ENCODE results near the gene ZFP30.
A peak's percentile ranks its signal among the peaks of the same experiment; 100 is the strongest.

Gene ZFP30

GRCh38 chr19:37594304-37594981, 60.8 kb downstream of the ZFP30 start, which contains the start of the genes ZNF540 and ZNF571:
ZNF540 (plus strand) TSS chr19:37594876; CDS start chr19:37598448, 3,572 bp downstream.
ZNF571 (minus strand) TSS chr19:37594792; CDS start chr19:37586676, 8,116 bp downstream.
- TF ChIP-seq SUZ12 (IDR thresholded peaks at IDR 0.05; ENCODE audit: extremely low read depth, insufficient read depth, insufficient read length) (no peak), YY1 (IDR thresholded peaks at IDR 0.05; ENCODE audit: insufficient read depth, insufficient read length) (no peak), ZNF274 (IDR thresholded peaks at IDR 0.05; ENCODE audit: low read depth, low read length) (no peak)
- peak; percentile 81 for DNase-seq (ENCODE audit: low read depth, low spot score)
- Histone ChIP-seq H3K4me1 (ENCODE audit: insufficient read depth, insufficient read length) (no peaks in the 10 kb centered on the region), H3K9me3 (ENCODE audit: insufficient read depth, low read length) (no peaks in the 10 kb centered on the region; the same call in 1 of the 2 replicates), H3K4me3 (ENCODE audit: insufficient read length, low read depth) (peak within 1 kb of the TSS; percentile 80), H3K36me3 (ENCODE audit: insufficient read depth, insufficient read length, low read length) (no peaks in the 10 kb centered on the region), H3K9ac (ENCODE audit: insufficient read length, low read depth) (peak within 1 kb of the TSS; percentile 81), H3K27me3 (ENCODE audit: insufficient read depth, insufficient read length) (peaks cover 18% of the 10 kb centered on the region)

- Histone ChIP-seq H3K9me3 (ENCODE audit: insufficient read depth, low read length) (no peaks in the 10 kb centered on the region; the same call in 1 of the 2 replicates), H3K27me3 (ENCODE audit: insufficient read depth, insufficient read length) (peaks cover 18% of the 10 kb centered on the region), H3K9ac (ENCODE audit: insufficient read length, low read depth) (peak overlapping the region; percentile 81), H3K36me3 (ENCODE audit: insufficient read depth, insufficient read length, low read length) (no peaks in the 10 kb centered on the region), H3K4me3 (ENCODE audit: insufficient read length, low read depth) (peak overlapping the region; percentile 80), H3K4me1 (ENCODE audit: insufficient read depth, insufficient read length) (no peaks in the 10 kb centered on the region)
- no peak for TF ChIP-seq ZNF274 (IDR thresholded peaks at IDR 0.05; ENCODE audit: low read depth, low read length)
- TF ChIP-seq SUZ12 (IDR thresholded peaks at IDR 0.05; ENCODE audit: extremely low read depth, insufficient read depth, insufficient read length), result no peak
- TF ChIP-seq YY1 (IDR thresholded peaks at IDR 0.05; ENCODE audit: insufficient read depth, insufficient read length), result no peak
- DNase-seq (ENCODE audit: low read depth, low spot score), result no peak
These were observed 61.3 kb downstream of the ZFP30 start for GRCh38 chr19:37593996-37594303.

DNA sequence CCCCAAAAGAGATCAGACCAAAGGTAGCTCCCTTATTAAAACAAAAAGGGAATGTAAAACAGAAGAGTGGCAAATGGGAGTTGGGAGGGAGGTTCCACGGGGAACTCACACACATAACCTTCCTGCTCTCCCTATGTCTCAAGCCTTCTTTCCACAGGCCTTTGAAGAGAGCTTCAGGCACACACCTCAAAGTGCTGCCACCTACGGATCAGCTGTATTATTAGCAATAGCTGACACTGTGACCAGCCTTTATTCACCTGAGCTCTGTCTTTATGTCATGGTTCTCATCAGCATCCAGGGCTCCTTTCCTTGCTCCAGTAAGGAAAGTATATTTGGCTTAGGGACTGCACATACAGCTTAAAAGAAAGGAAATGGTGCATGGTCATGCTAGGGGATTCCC, 71.9 kb downstream of the ZFP30 start:
- peak; percentile 3 for DNase-seq (ENCODE audit: low read depth, low spot score)
- Histone ChIP-seq H3K4me3 (ENCODE audit: insufficient read length, low read depth) (no peak overlapping the region), H3K9ac (ENCODE audit: insufficient read length, low read depth) (no peak overlapping the region), H3K4me1 (ENCODE audit: insufficient read depth, insufficient read length) (no peaks in the 10 kb centered on the region), H3K9me3 (ENCODE audit: insufficient read depth, low read length) (0 out of 2 replicates have a peak, but pooled peaks cover 6% of the 10 kb centered on the region), H3K27me3 (ENCODE audit: insufficient read depth, insufficient read length) (no peaks in the 10 kb centered on the region), H3K36me3 (ENCODE audit: insufficient read depth, insufficient read length, low read length) (peaks cover 22% of the 10 kb centered on the region)
- TF ChIP-seq SUZ12 (IDR thresholded peaks at IDR 0.05; ENCODE audit: extremely low read depth, insufficient read depth, insufficient read length) (no peak), YY1 (IDR thresholded peaks at IDR 0.05; ENCODE audit: insufficient read depth, insufficient read length) (no peak), ZNF274 (IDR thresholded peaks at IDR 0.05; ENCODE audit: low read depth, low read length) (no peak)

- Histone ChIP-seq H3K9me3 (ENCODE audit: insufficient read depth, low read length) (peaks cover 66% of the 10 kb centered on the region), H3K36me3 (ENCODE audit: insufficient read depth, insufficient read length, low read length) (peaks cover 20% of the 10 kb centered on the region), H3K4me3 (ENCODE audit: insufficient read length, low read depth) (no peak overlapping the region), H3K27me3 (ENCODE audit: insufficient read depth, insufficient read length) (no peaks in the 10 kb centered on the region), H3K4me1 (ENCODE audit: insufficient read depth, insufficient read length) (no peaks in the 10 kb centered on the region), H3K9ac (ENCODE audit: insufficient read length, low read depth) (no peak overlapping the region)
- DNase-seq (ENCODE audit: low read depth, low spot score), result no peak
- no peak for TF ChIP-seq YY1 (IDR thresholded peaks at IDR 0.05; ENCODE audit: insufficient read depth, insufficient read length)
- TF ChIP-seq SUZ12 (IDR thresholded peaks at IDR 0.05; ENCODE audit: extremely low read depth, insufficient read depth, insufficient read length), result no peak
- no peak for TF ChIP-seq ZNF274 (IDR thresholded peaks at IDR 0.05; ENCODE audit: low read depth, low read length)
These were observed 83.1 kb downstream of the ZFP30 start for GRCh38 chr19:37572203-37572602.

- TF ChIP-seq SUZ12 (IDR thresholded peaks at IDR 0.05; ENCODE audit: extremely low read depth, insufficient read depth, insufficient read length) (no peak), YY1 (IDR thresholded peaks at IDR 0.05; ENCODE audit: insufficient read depth, insufficient read length) (no peak), ZNF274 (IDR thresholded peaks at IDR 0.05; ENCODE audit: low read depth, low read length) (no peak)
- peaks cover 18% of the 10 kb centered on the region for H3K36me3 ChIP-seq (ENCODE audit: insufficient read depth, insufficient read length, low read length)
- H3K4me1 ChIP-seq (ENCODE audit: insufficient read depth, insufficient read length), result no peaks in the 10 kb centered on the region
- DNase-seq (ENCODE audit: low read depth, low spot score), result no peak
- H3K9me3 ChIP-seq (ENCODE audit: insufficient read depth, low read length), result peaks cover 100% of the 10 kb centered on the region
- no peak overlapping the region for H3K4me3 ChIP-seq (ENCODE audit: insufficient read length, low read depth)
- H3K27me3 ChIP-seq (ENCODE audit: insufficient read depth, insufficient read length), result no peaks in the 10 kb centered on the region
- H3K9ac ChIP-seq (ENCODE audit: insufficient read length, low read depth), result no peak overlapping the region
These were observed 89.9 kb downstream of the ZFP30 start for GRCh38 chr19:37565370-37565669.

DNA sequence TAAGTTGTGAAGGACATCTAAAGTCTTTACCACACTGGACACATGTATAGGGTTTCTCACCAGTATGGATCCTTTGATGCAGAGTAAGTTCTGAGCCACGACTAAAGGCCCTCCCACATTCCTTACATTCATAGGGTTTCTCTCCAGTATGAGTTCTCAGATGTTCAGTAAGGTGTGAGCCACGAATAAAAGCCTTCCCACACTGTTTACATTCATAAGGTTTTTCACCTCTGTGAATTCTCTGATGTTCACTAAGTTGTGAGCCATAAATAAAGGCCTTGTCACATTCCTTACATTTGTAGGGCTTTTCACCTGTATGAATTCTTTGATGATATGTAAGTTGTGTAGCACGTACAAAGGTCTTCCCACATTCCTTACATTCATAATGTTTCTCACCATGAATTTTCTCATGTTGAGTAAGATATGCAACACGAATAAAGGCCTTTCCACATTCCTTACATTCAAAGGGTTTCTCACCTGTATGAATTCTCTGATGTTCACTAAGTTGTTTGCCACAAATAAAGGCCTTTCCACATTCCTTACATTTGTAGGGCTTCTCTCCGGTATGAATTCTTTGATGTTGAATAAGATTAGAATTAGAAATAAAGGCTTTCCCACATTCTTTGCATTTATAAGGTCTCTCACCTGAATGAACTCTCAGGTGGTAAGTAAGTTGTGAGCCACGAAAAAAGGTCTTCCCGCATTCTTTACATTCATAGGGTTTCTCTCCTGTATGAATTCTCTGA, 90.5 kb downstream of the ZFP30 start:
- Histone ChIP-seq H3K9me3 (ENCODE audit: insufficient read depth, low read length) (peaks cover 99% of the 10 kb centered on the region), H3K9ac (ENCODE audit: insufficient read length, low read depth) (no peak overlapping the region), H3K36me3 (ENCODE audit: insufficient read depth, insufficient read length, low read length) (peaks cover 18% of the 10 kb centered on the region), H3K4me1 (ENCODE audit: insufficient read depth, insufficient read length) (no peaks in the 10 kb centered on the region), H3K27me3 (ENCODE audit: insufficient read depth, insufficient read length) (no peaks in the 10 kb centered on the region), H3K4me3 (ENCODE audit: insufficient read length, low read depth) (no peak overlapping the region)
- no peak for DNase-seq (ENCODE audit: low read depth, low spot score)
- TF ChIP-seq SUZ12 (IDR thresholded peaks at IDR 0.05; ENCODE audit: extremely low read depth, insufficient read depth, insufficient read length) (no peak), YY1 (IDR thresholded peaks at IDR 0.05; ENCODE audit: insufficient read depth, insufficient read length) (no peak), ZNF274 (IDR thresholded peaks at IDR 0.05; ENCODE audit: low read depth, low read length) (peak; percentile 96)
